T-cell (primary cell): ENCODE results near the gene STARD9. TPM values are rescaled to one million over a fixed set of nuclear protein-coding genes. Genes with fewer than 3 reads are reported as not detected.

Experiments used
- ATAC-seq, 4 experiments: fragments of 200-7000 bp in 3 of 4; fragments of 150-1000 bp in 1 of 4; cut with Tn5 transposase; replicated peaks in 1 of 4; 1 replicate in 3 of 4; 2 replicates in 1 of 4; pipeline ENCODE4 v1.10.0; 2021; ENCODE audit warnings: moderate library complexity in 3 of 4, mild to moderate bottlenecking in 2 of 4, moderate number of reproducible peaks in 1 of 4
- CTCF ChIA-PET, 2 donors: fragments of 300-600 bp; sonication (Branson Sonifier 250); formaldehyde crosslinking; loops; one replicate each; lab custom pipeline; 2022; ENCODE audit warnings: antibody characterized with exemption in 2 of 2; lab: Charles Lee
- POLR2A ChIA-PET, 2 donors: fragments of 300-600 bp; sonication (Branson Sonifier 250); formaldehyde crosslinking; loops; one replicate each; lab custom pipeline; 2022; ENCODE audit warnings: antibody characterized with exemption in 2 of 2; lab: Charles Lee
- DNase-seq, 35 experiments: peaks; one replicate each; pipeline versions ENCODE4 v3.0.0 to v3.0.0-alpha.2; 2013 to 2023
- H3K27ac ChIP-seq: one replicate; pipeline ENCODE4 v1.5.1; 2013; ENCODE audit warnings: low read length
- H3K27me3 ChIP-seq, 2 experiments: replicated peaks in 1 of 2; 1 replicate in 1 of 2; 2 replicates in 1 of 2; pipeline versions ENCODE4 v1.6.1 to v1.7.0; 2013; ENCODE audit warnings: low read length in 1 of 2, mixed read lengths in 1 of 2; ENCODE audit not compliant: control insufficient read depth in 2 of 2, insufficient read depth in 2 of 2; ENCODE audit errors: extremely low read depth in 1 of 2
- H3K36me3 ChIP-seq, 2 donors: 1 replicate in 1 of 2; 2 replicates in 1 of 2; pipeline versions ENCODE4 v1.6.1 to v1.7.0; 2013; ENCODE audit warnings: low read length in 1 of 2; ENCODE audit not compliant: control insufficient read depth in 2 of 2, insufficient read depth in 1 of 2; ENCODE audit errors: extremely low read depth in 1 of 2
- H3K4me1 ChIP-seq, 2 experiments: 1 replicate in 1 of 2; 2 replicates in 1 of 2; pipeline versions ENCODE4 v1.6.1 to v1.7.0; 2013; ENCODE audit warnings: low read length in 2 of 2, mixed read lengths in 1 of 2; ENCODE audit not compliant: insufficient read depth in 2 of 2, control insufficient read depth in 1 of 2; ENCODE audit errors: extremely low read depth in 1 of 2
- H3K4me3 ChIP-seq, 2 donors: 1 replicate in 1 of 2; 2 replicates in 1 of 2; pipeline versions ENCODE4 v1.5.1 to v1.7.0; 2013; ENCODE audit warnings: mild to moderate bottlenecking in 2 of 2, low read length in 1 of 2, moderate library complexity in 1 of 2; ENCODE audit not compliant: control insufficient read depth in 1 of 2; ENCODE audit errors: extremely low read depth in 1 of 2
- H3K9me3 ChIP-seq: 2 replicates; pipeline ENCODE4 v1.7.0; 2013
- H3K27ac Mint-ChIP-seq, 2 donors: one replicate each; pipeline ENCODE4 v1.8.0; 2020 to 2021; ENCODE audit warnings: mild to moderate bottlenecking in 2 of 2, mixed read lengths in 2 of 2
- H3K27me3 Mint-ChIP-seq, 2 donors: one replicate each; pipeline ENCODE4 v1.8.0; 2021 to 2022; ENCODE audit warnings: mixed read lengths in 2 of 2
- H3K36me3 Mint-ChIP-seq: one replicate; pipeline ENCODE4 v1.8.0; 2021; ENCODE audit warnings: mixed read lengths
- H3K4me1 Mint-ChIP-seq, 3 donors: one replicate each; pipeline ENCODE4 v1.8.0; 2020 to 2022; ENCODE audit warnings: mixed read lengths in 3 of 3, mild to moderate bottlenecking in 1 of 3
- H3K4me3 Mint-ChIP-seq, 3 donors: one replicate each; pipeline ENCODE4 v1.8.0; 2020 to 2022; ENCODE audit warnings: mild to moderate bottlenecking in 3 of 3, mixed read lengths in 3 of 3, moderate library complexity in 3 of 3
- H3K9me3 Mint-ChIP-seq, 3 donors: one replicate each; pipeline ENCODE4 v1.8.0; 2020 to 2022; ENCODE audit warnings: mixed read lengths in 3 of 3
- WGBS: methylation state at CpG from one replicate; pipeline ENCODE4 v1.1.5; 2013; ENCODE audit warnings: missing lambda C conversion rate; ENCODE audit not compliant: insufficient coverage; 5-methylcytosine and 5-hydroxymethylcytosine counted together
- total RNA-seq, 35 experiments: library from RNA in 6 of 35; stranded (reverse) in 6 of 35; fragments of 120-200 nt in 1 of 35; gene quantifications; one replicate each; pipeline versions ENCODE4 v1.2.1 to v1.2.4 and lab custom pipeline; 2013 to 2026

Gene STARD9
- total RNA-seq, 5 donors from 2014 or later (not counting 1 experiment from before 2014, with no cell fraction given) = 6.6 to 10.6 (median 8.8) TPM

DNA sequence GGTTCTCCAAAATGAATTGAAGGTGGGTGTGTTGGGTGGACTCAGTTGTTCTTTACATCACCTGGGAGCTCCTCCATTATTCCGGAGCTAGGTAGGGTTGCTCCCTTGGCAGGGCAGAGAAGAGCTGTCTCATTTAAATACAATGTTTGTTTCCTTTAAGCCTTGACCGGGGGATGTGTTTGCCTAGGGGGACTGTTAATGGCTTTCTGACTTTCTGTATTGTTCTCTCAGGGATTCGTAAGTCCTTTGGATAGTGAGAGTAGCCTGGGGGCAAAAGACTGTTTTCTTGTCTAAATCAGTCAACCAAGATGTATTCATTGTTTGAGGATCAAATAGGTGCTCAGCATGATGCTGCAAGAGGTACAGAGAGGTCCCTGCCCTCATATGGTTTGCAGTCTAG, 90.4 kb downstream of the STARD9 start:
- CTCF ChIA-PET = no interaction called here
- no peak overlapping the region for H3K4me3 ChIP-seq
- H3K27ac ChIP-seq = no peak overlapping the region
- ATAC-seq (no peak), DNase-seq (no peak)
- H3K4me3 Mint-ChIP-seq = no peak overlapping the region
- no peaks in the 10 kb centered on the region for H3K9me3 ChIP-seq
- H3K4me1 Mint-ChIP-seq = no peaks in the 10 kb centered on the region
- POLR2A ChIA-PET = no interaction called here
- 100% methylated on average over 1 of the region's 3 CpGs for WGBS
- no peaks in the 10 kb centered on the region for H3K27me3 ChIP-seq
- peaks cover 5% of the 10 kb centered on the region for H3K36me3 Mint-ChIP-seq
- no peaks in the 10 kb centered on the region for H3K36me3 ChIP-seq
- no peak overlapping the region for H3K27ac Mint-ChIP-seq
- no peaks in the 10 kb centered on the region for H3K4me1 ChIP-seq
- no peaks in the 10 kb centered on the region for H3K27me3 Mint-ChIP-seq
- no peaks in the 10 kb centered on the region for H3K9me3 Mint-ChIP-seq

DNA sequence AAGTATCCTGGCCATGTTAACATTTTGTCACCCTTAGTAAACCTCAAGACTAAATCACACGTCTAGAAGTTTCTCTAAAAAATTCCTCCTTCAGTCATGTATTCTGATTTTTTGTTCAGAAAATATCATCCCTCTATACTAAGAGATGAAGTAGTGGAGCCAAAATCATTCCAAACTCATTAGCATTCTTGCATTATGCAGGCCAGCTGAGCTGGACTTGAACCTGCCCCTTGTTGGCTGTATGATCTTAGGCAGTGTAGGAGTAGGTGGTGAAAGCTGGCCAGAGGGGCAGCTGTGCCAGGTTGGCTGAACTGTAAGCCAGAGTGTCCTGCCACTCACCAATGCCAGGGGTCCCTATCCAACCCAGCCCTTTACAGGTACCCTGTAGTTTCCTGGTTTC, 92.4 kb downstream of the STARD9 start:
- CTCF ChIA-PET = no interaction called here
- POLR2A ChIA-PET = no interaction called here
- no peak overlapping the region for H3K4me3 Mint-ChIP-seq
- no peaks in the 10 kb centered on the region for H3K4me1 Mint-ChIP-seq
- H3K27ac ChIP-seq = no peak overlapping the region
- no peaks in the 10 kb centered on the region for H3K9me3 Mint-ChIP-seq
- no peaks in the 10 kb centered on the region for H3K36me3 ChIP-seq
- no CpG with 5 or more reads among the region's 1 CpG for WGBS
- peaks cover 5% of the 10 kb centered on the region for H3K36me3 Mint-ChIP-seq
- DNase-seq (no peak), ATAC-seq (no peak)
- no peak overlapping the region for H3K4me3 ChIP-seq
- H3K9me3 ChIP-seq = no peaks in the 10 kb centered on the region
- H3K4me1 ChIP-seq = no peaks in the 10 kb centered on the region
- H3K27ac Mint-ChIP-seq = no peak overlapping the region
- H3K27me3 ChIP-seq = no peaks in the 10 kb centered on the region
- no peaks in the 10 kb centered on the region for H3K27me3 Mint-ChIP-seq

DNA sequence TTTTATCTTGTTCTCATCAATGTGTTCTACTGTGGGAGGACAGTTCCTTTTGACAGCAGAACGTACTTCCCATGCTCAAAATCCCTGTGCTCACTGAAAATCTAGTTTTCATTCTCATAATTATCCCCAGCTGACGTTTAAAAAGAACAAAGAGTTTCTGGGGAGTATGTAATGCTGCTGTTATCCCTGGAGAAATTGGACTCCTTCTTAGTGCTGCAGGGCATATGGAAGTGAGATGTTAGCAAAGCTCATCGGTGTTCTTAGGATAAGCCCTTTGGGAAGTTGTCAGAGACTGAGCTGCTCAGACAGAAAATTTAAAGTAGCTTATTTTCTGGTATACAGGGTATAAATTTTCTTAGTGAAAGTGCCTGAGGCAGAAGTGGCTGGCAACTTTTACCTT, 95.0 kb downstream of the STARD9 start:
- Mint-ChIP-seq H3K4me3 (no peak overlapping the region), H3K27ac (no peak overlapping the region), H3K9me3 (no peaks in the 10 kb centered on the region), H3K36me3 (peaks cover 12% of the 10 kb centered on the region), H3K4me1 (no peaks in the 10 kb centered on the region), H3K27me3 (no peaks in the 10 kb centered on the region)
- H3K27ac ChIP-seq = no peak overlapping the region
- POLR2A ChIA-PET = no interaction called here
- no peak for DNase-seq
- H3K27me3 ChIP-seq = no peaks in the 10 kb centered on the region
- H3K4me3 ChIP-seq = no peak overlapping the region
- H3K9me3 ChIP-seq = no peaks in the 10 kb centered on the region
- no CpG with 5 or more reads among the region's 3 CpGs for WGBS
- CTCF ChIA-PET = interaction anchor here in 1 of 2 donors (0.6 kb wide), 1 partner anchor 1342 kb away, joined by 8 read pairs; no protein-coding TSS in a partner anchor
- ATAC-seq = no peak
- no peaks in the 10 kb centered on the region for H3K4me1 ChIP-seq
- peaks cover 0 to 2% of the 10 kb centered on the region in 2 donors for H3K36me3 ChIP-seq

DNA sequence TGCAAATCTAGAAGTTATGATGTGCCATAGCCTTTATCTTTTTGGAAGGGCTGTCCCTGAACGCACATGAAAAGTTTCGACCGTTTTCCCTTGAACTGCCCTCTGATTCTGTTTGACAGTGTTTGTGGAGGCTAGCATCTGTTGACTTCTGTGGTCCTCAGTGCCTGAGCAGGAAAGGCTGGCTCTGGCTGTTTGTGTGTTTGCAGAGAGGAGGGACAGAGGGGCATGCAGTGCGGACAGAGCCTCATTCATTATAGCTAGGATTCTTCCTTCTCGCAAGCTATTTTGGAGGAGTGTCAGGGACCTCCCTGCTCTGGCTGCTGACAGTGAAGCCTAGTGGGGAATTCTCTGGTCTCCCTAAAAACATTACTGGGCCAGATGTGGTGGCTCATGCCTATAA, 97.0 kb downstream of the STARD9 start:
- H3K9me3 ChIP-seq = no peaks in the 10 kb centered on the region
- ATAC-seq = no peak
- H3K4me1 ChIP-seq = no peaks in the 10 kb centered on the region
- H3K4me1 Mint-ChIP-seq = no peaks in the 10 kb centered on the region
- H3K27ac ChIP-seq = no peak overlapping the region
- no peak overlapping the region for H3K4me3 Mint-ChIP-seq
- H3K9me3 Mint-ChIP-seq = no peaks in the 10 kb centered on the region
- peaks cover 16% of the 10 kb centered on the region for H3K36me3 Mint-ChIP-seq
- no peaks in the 10 kb centered on the region for H3K27me3 Mint-ChIP-seq
- no peak overlapping the region for H3K4me3 ChIP-seq
- WGBS = 95% methylated on average over 4 of the region's 5 CpGs
- H3K36me3 ChIP-seq = peaks cover 0 to 10% of the 10 kb centered on the region in 2 donors
- no peak for DNase-seq
- no peak overlapping the region for H3K27ac Mint-ChIP-seq
- ChIA-PET CTCF (no interaction called here), POLR2A (no interaction called here)
- no peaks in the 10 kb centered on the region for H3K27me3 ChIP-seq

DNA sequence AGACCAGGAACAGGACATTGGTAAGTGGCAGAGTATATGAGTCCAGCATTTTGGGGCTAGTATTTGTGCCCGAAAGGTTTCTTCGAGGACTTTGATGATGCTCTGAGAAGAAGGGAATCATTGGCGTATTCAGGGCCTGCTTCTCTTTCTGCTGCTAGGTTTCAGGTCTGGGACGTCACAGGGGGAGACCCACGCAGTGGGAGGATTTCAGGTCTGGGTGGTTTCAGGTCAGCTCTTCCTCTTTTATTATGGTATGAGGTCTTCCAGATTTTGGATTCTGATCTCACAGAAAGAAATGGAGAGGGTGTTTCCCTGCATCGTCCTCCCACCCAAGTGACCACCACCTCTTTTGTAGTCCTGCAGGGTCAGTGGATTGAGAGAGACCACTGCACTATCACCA, 99.1 kb downstream of the STARD9 start:
- no peak overlapping the region for H3K4me3 Mint-ChIP-seq
- H3K27ac ChIP-seq = no peak overlapping the region
- peaks cover 0 to 10% of the 10 kb centered on the region in 2 donors for H3K36me3 ChIP-seq
- H3K27me3 Mint-ChIP-seq = no peaks in the 10 kb centered on the region
- H3K9me3 ChIP-seq = no peaks in the 10 kb centered on the region
- H3K4me3 ChIP-seq = no peak overlapping the region
- no peaks in the 10 kb centered on the region for H3K4me1 ChIP-seq
- WGBS = 91% methylated on average over 3 of the region's 6 CpGs
- no peaks in the 10 kb centered on the region for H3K27me3 ChIP-seq
- no peaks in the 10 kb centered on the region for H3K4me1 Mint-ChIP-seq
- DNase-seq (no peak), ATAC-seq (no peak)
- H3K9me3 Mint-ChIP-seq = no peaks in the 10 kb centered on the region
- H3K27ac Mint-ChIP-seq = no peak overlapping the region
- ChIA-PET POLR2A (no interaction called here), CTCF (no interaction called here)
- peaks cover 19% of the 10 kb centered on the region for H3K36me3 Mint-ChIP-seq

DNA sequence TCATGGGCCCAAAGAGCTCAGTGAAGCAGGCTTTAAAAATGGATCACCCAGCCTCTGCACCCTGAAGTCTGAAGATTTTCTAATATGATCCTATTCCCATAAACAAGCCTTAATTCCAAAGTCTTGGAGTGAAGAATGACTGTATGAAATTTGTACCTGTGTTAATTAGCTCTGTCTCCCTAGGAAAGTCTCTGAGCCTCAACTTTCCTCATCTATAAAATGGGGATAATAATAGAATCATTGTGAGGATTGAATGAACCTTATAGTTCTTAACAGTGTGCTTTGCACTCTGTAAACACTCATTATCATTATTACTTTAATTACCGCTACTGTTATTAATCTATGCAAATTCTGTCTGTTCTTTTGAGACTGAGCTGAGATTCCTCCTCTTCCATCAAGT, 99.6 kb downstream of the STARD9 start:
- Mint-ChIP-seq H3K4me1 (no peaks in the 10 kb centered on the region), H3K4me3 (no peak overlapping the region), H3K36me3 (peaks cover 19% of the 10 kb centered on the region), H3K9me3 (no peaks in the 10 kb centered on the region), H3K27me3 (no peaks in the 10 kb centered on the region), H3K27ac (no peak overlapping the region)
- ATAC-seq (no peak), DNase-seq (no peak)
- ChIA-PET CTCF (no interaction called here), POLR2A (no interaction called here)
- no peaks in the 10 kb centered on the region for H3K9me3 ChIP-seq
- H3K4me3 ChIP-seq = no peak overlapping the region
- H3K4me1 ChIP-seq = no peaks in the 10 kb centered on the region
- no CpG with 5 or more reads among the region's 1 CpG for WGBS
- no peaks in the 10 kb centered on the region for H3K27me3 ChIP-seq
- peaks cover 0 to 10% of the 10 kb centered on the region in 2 donors for H3K36me3 ChIP-seq
- no peak overlapping the region for H3K27ac ChIP-seq
